Right renal pelvis (tissue), 4 donors: ENCODE results near the gene UXS1. TPM values are rescaled to one million over a fixed set of nuclear protein-coding genes. Genes with fewer than 3 reads are reported as not detected.

ENCODE experiments used
- DNase-seq, 4 donors: peaks; one replicate each; pipeline ENCODE4 v3.0.0-alpha.2; 2013; ENCODE audit warnings: low read depth in 4 of 4, low spot score in 3 of 4, missing footprints in 1 of 4
- polyA plus RNA-seq, 4 donors: library from polyadenylated mRNA; unstranded; fragments of 120-200 nt; gene quantifications; one replicate each; pipeline ENCODE4 v1.2.1, GENCODE V29; 2013; ENCODE audit not compliant: insufficient read length in 4 of 4

Gene UXS1
- polyA plus RNA-seq, 4 donors = 77.2 to 94.0 (median 82.3) TPM

DNA sequence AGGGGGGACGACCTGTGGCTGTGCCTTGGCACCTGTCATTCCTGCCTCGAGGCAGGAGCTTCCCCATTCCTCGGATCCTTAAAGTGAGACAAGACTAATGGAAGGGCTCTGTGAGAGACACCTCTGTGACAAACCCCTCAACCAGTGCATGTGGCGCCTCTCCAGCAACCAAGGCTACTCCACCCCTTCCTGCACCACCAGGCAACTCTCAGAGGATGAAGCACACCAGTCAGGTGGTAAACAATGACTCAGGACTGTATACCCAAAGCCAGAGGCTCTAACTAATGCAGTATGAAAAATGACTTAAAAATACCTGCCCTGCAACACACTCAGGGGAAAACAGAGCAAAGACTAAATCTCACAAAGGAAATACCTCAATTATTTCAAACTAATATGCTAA lies 136.9 kb downstream of the UXS1 start:
- DNase-seq = no peak

DNA sequence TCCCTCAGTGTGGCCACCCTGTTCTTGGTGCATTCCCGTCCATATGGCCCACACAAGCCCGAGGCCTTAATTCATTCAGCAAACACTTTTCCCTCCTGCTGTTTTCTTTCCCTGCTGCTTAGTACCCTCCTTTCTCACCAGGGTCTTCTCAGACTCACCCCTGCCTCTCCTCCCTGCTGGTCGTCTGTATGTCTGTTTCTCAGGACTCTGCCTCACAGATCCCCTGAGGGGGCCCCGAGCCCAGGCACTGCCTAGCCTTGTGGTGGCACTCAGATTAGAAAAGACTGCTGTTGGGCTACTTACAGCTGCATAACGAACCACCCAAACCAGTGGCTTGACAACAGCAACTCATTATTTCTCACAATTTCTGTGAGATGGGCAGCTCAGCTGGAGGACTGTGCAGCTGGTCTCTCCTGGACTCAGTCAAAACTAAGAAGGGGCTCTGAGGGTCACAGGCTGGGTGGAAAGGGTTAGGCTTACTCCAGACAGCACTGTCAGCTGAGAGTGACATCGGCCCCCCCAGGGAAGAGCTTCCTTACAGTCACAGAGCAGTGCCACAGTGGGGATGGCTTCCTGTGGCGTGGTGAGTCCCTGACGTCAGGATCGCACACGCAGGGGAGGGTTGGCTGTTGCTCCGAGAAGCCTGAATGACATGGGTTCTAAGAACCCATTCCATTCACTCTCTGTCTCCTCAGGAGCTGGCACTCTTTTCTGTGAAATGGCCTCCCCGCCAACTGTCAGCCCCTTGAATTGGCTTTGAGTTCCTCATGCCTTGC lies 139.0 kb downstream of the UXS1 start:
- DNase-seq = no peak

DNA sequence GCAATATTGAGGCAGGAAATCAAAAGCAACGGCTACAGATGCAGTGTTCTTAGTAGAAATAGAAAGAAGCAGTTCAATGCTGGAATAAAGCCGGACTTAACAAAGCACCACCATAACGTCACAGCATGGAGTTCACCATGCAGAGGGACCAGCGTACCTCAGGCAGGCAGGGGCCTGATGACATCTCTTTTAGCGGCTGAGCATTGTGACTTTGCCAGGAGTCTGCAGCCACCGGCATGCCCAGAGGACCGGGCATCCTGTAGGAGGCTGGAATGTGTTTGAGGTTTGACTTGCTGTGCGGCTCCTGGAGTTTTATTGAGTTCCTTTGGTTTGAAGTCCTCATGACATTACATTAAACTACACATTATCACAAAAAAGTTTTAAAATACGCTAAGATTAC lies 139.8 kb downstream of the UXS1 start:
- DNase-seq = no peak

DNA sequence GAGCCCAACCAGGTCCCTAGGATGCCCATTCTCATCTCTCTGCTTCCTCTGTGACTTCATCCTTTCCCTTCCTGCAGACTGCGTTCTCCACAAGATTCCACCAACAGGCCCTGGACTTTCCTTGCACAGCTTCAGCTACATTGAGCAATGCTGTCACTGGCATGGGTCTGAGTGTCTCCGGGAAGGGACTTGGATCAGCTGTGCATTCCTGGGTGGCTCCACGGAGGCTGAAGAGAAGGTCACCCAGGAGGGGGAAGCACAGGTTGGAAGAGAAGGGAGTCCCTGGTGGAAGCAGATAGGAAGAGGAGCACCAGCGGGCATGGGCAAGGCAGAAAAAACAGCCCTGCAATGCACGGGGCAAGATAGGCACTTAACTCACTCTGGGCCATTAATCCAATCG lies 140.5 kb downstream of the UXS1 start:
- no peak for DNase-seq

DNA sequence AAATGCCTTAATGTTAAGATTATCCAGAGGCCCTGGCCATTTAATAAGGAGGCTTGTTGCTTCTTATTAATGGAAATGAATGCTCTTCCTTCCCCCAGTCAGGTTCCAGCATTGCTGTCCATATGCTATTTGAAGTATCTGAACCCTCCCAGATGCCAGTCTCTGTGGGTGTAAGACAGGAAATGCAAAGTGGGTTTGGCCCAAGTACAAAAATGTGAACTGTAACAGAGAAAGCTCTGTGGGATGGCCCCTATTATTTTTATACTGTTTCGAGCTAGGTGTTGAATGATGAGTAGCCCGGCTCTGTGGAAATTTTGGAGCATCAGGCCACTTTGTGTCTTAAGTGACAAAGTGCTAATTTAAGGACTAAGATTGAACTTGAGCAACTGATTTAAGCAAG lies 141.0 kb downstream of the UXS1 start:
- no peak for DNase-seq

DNA sequence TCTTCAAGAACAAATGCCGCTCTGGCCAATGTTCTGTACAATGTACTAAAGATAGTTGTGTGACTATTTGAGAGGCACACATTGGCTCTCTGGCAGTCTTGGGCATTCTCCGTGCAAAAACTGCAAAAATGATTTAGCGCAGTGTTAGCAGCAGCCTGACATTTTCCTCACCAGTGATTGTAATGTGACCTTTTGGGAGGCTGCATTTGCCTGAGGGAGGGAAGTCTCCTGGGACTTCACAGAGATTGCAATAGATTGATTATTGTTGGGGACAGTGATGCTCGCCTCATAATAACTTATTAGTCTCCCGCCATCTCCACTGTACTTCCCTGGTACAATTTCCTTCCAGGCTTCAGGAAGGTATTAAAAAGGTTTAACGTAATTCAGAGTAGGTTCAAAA lies 149.2 kb downstream of the UXS1 start:
- no peak for DNase-seq

DNA sequence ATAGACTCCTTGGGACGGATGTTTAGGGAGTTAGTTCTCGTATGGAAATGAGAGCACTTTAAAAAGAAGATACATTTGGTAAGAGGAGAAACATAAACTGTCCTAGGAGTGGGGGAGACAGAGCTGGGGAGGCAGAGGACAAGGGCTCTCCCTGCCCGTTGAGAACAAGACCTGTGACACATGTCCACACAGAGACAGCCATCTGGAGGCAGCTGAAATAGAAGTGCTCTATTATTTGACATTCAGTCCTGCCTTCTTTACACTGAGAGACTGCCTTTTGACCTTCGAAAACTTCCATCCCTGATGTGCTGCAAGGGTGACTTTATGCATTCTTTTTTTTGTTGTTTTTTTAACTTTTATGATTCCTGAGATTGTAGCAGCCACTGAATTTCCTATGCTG lies 150.1 kb downstream of the UXS1 start:
- DNase-seq = no peak
